Stimulated activated CD4-positive, alpha-beta T cell treated with anti-CD3 and anti-CD28 coated beads, Interleukin-12 subunit alpha, Interleukin-12 subunit beta, amount 100 ng/mL, for 48 hours (primary cell): Measurements from ENCODE around the gene AGO3.
"Not testable (repeated sequence)": the region's sequence is repeated elsewhere in the genome, so short reads cannot be mapped to it uniquely, and the experiment has no call there.

ENCODE experiments used
- DNase-seq, 3 donors: peaks; one replicate each; pipeline ENCODE4 v3.0.0-alpha.2; 2020; ENCODE audit warnings: low read depth in 2 of 3, low spot score in 1 of 3

AGO3 gene

GRCh38 chr1:36006941-36007500 lies 76.1 kb downstream of the AGO3 start:
- no peak for DNase-seq

- DNase-seq, result no peak
Observed at GRCh38 chr1:36007741-36008140, 76.8 kb downstream of the AGO3 start.

- DNase-seq, result no peak
Observed at GRCh38 chr1:36008546-36009197, 77.8 kb downstream of the AGO3 start.

GRCh38 chr1:36014722-36015220 lies 83.9 kb downstream of the AGO3 start:
- no peak for DNase-seq

GRCh38 chr1:36016686-36017085 lies 85.8 kb downstream of the AGO3 start:
- DNase-seq, result no peak

- no peak for DNase-seq
Observed at GRCh38 chr1:36023098-36023769, 92.3 kb downstream of the AGO3 start.

- DNase-seq, result not testable (repeated sequence)
Observed at GRCh38 chr1:36024024-36024423, 93.1 kb downstream of the AGO3 start.

GRCh38 chr1:36024847-36025246 lies 93.9 kb downstream of the AGO3 start:
- DNase-seq, result no peak

- DNase-seq, result no peak
Observed at GRCh38 chr1:36027766-36028165, 96.9 kb downstream of the AGO3 start.

GRCh38 chr1:36031441-36031840 lies 100.5 kb downstream of the AGO3 start:
- no peak for DNase-seq

GRCh38 chr1:36034692-36035091 lies 103.8 kb downstream of the AGO3 start:
- DNase-seq, result no peak

GRCh38 chr1:36035154-36035553 lies 104.2 kb downstream of the AGO3 start:
- DNase-seq, result no peak

- no peak for DNase-seq
Observed at GRCh38 chr1:36040238-36040637, 109.3 kb downstream of the AGO3 start.

- no peak for DNase-seq
Observed at GRCh38 chr1:36051821-36052220, 120.9 kb downstream of the AGO3 start.

- no peak for DNase-seq
Observed at GRCh38 chr1:36053978-36054377, 123.1 kb downstream of the AGO3 start.

GRCh38 chr1:36055706-36056105 lies 124.8 kb downstream of the AGO3 start:
- no peak for DNase-seq

GRCh38 chr1:36062315-36062714 lies 131.4 kb downstream of the AGO3 start:
- no peak for DNase-seq

GRCh38 chr1:36067871-36068270 lies 137.0 kb downstream of the AGO3 start:
- no peak for DNase-seq

GRCh38 chr1:36068866-36069265 lies 138.0 kb downstream of the AGO3 start:
- no peak for DNase-seq

GRCh38 chr1:36070349-36070748 lies 139.4 kb downstream of the AGO3 start:
- no peak for DNase-seq

GRCh38 chr1:36076979-36077573 lies 146.2 kb downstream of the AGO3 start:
- no peak for DNase-seq

- DNase-seq, result no peak
Observed at GRCh38 chr1:36080236-36080635, 149.3 kb downstream of the AGO3 start.
